Thyroid gland (tissue), 4 donors: ENCODE measurements around the gene UMODL1.

Source experiments
- CTCF ChIP-seq, 6 experiments: fragments of 200-600 bp in 3 of 6; fragments of 450-650 bp in 3 of 6; sonication (generic) in 3 of 6; IDR thresholded peaks; one replicate each; pipeline ENCODE4 v1.5.1; 2016 to 2019; ENCODE audit warnings: antibody characterized with exemption in 6 of 6, mild to moderate bottlenecking in 2 of 6, inconsistent platforms in 1 of 6, moderate library complexity in 1 of 6
- POLR2A ChIP-seq, 2 donors: fragments of 450-650 bp; IDR thresholded peaks; one replicate each; pipeline ENCODE4 v1.6.1; 2017; ENCODE audit warnings: antibody characterized with exemption in 2 of 2, mild to moderate bottlenecking in 2 of 2, moderate library complexity in 1 of 2

GRCh38 chr21:42171091-42172053, 100.3 kb downstream of the UMODL1 start:
- TF ChIP-seq CTCF (IDR thresholded peaks at IDR 0.05) = no peak
- no peak for TF ChIP-seq POLR2A (IDR thresholded peaks at IDR 0.05)
